ENCODE measurements around the gene TPRX2. TPM values are rescaled to one million over a fixed set of nuclear protein-coding genes. Genes with fewer than 3 reads are reported as not detected.

Gene TPRX2
- total RNA-seq, 1 experiment from 2014 or later, result not detected

Other genes starting within 250 kb of the TPRX2 start
- 6.2 and 7.5 TPM in 2 replicates for gene EHD2, start 145.8 kb upstream of the TPRX2 start, total RNA-seq (2014; rRNA removed; shearing (Covaris generic))
- 155 and 167 TPM in 2 replicates for gene NOP53, start 113.7 kb upstream of the TPRX2 start, total RNA-seq (2014; rRNA removed; shearing (Covaris generic))
- 752 and 1,115 TPM in 2 replicates for gene SELENOW, start 80.5 kb upstream of the TPRX2 start, total RNA-seq (2014; rRNA removed; shearing (Covaris generic))
- not detected in 2 replicates for gene TPRX1, start 54.7 kb upstream of the TPRX2 start, total RNA-seq (2014; rRNA removed; shearing (Covaris generic))
- gene CRX, start 37.3 kb upstream of the TPRX2 start, total RNA-seq (2014; rRNA removed; shearing (Covaris generic)), result 0.07 and 0.63 TPM in 2 replicates
- gene SULT2A1, start 27.1 kb downstream of the TPRX2 start, total RNA-seq (2014; rRNA removed; shearing (Covaris generic)), result not detected in 2 replicates
- not detected in 2 replicates for gene BSPH1, start 132.9 kb downstream of the TPRX2 start, total RNA-seq (2014; rRNA removed; shearing (Covaris generic))
- not detected in 2 replicates for gene ELSPBP1, start 135.4 kb downstream of the TPRX2 start, total RNA-seq (2014; rRNA removed; shearing (Covaris generic))
- gene CABP5, start 184.8 kb downstream of the TPRX2 start, total RNA-seq (2014; rRNA removed; shearing (Covaris generic)), result not detected in 2 replicates